ENCODE results near the gene CPA1. TPM values are rescaled to one million over a fixed set of nuclear protein-coding genes. Genes with fewer than 3 reads are reported as not detected.
A peak's percentile ranks its signal among the peaks of the same experiment; 100 is the strongest.

The CPA1 gene
- total and polyA plus RNA-seq, 2 of the 4 experiments (the other 2 are of a cell fraction), result not detected

DNA sequence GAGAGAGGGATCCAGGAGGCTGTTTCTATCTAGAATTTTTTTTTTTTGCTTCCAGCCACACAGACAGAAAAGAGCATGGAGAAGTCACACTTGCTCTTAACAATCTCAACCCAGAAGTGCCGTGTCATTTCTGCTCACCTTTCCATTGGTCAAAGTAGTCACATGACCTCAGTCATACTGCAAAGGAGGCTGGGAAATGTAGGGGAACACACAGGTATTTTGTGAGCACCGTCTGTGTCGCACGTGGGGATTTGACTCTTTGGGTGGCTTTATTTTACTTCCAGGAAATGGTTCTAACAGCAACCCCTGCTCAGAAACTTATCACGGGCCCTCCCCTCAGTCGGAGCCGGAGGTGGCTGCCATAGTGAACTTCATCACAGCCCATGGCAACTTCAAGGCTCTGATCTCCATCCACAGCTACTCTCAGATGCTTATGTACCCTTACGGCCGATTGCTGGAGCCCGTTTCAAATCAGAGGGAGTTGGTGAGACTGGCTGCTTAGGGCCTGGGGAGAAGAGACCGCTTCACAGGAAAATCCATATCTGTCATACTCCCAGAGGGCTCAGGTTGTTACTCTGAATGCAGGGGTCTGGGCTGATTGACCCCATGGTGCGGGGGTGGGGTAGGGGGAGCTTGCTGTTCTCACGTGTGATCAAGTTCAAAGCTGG, 13.1 kb upstream of the CPA1 start:
- intact Hi-C loops (cut with micrococcal nuclease) (no loop called here), dilution Hi-C loops (cut with HindIII; ENCODE audit: low sequenced_read_pairs, unreplicated experiment) (no loop called here), in situ Hi-C loops (cut with MboI; ENCODE audit: low sequenced_read_pairs) (no loop called here)
- no peaks in the 10 kb centered on the region for H3K27me3 ChIP-seq (ENCODE audit: control insufficient read depth, insufficient read depth, low read length)
- H3K36me3 ChIP-seq (ENCODE audit: control insufficient read depth, insufficient read depth, low read length), result no peaks in the 10 kb centered on the region
- peaks cover 57% of the 10 kb centered on the region for H3K9me1 ChIP-seq (ENCODE audit: insufficient read depth, low read length)
- H3K4me1 ChIP-seq (ENCODE audit: control insufficient read depth, insufficient read depth, low read length), result peaks cover 54% of the 10 kb centered on the region
- H4K91ac ChIP-seq (ENCODE audit: insufficient read depth, low read depth, low read length), result peak overlapping the region; percentile 95
- H3K23ac ChIP-seq (ENCODE audit: low read depth, low read length), result peak overlapping the region; percentile 70; the same call in 1 of the 2 replicates
- H2BK120ac ChIP-seq (ENCODE audit: low read depth, low read length), result peak overlapping the region; percentile 98
- TF ChIP-seq RCOR1 (IDR thresholded peaks at IDR 0.05; ENCODE audit: insufficient replicate concordance, low read length), result no peak
- no peak for TF ChIP-seq NFE2L2 (IDR thresholded peaks at IDR 0.05; ENCODE audit: low read depth, low read length)
- TF ChIP-seq, protein P1, sequence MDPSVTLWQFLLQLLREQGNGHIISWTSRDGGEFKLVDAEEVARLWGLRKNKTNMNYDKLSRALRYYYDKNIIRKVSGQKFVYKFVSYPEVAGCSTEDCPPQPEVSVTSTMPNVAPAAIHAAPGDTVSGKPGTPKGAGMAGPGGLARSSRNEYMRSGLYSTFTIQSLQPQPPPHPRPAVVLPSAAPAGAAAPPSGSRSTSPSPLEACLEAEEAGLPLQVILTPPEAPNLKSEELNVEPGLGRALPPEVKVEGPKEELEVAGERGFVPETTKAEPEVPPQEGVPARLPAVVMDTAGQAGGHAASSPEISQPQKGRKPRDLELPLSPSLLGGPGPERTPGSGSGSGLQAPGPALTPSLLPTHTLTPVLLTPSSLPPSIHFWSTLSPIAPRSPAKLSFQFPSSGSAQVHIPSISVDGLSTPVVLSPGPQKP (IDR thresholded peaks at IDR 0.05; ENCODE audit: borderline replicate concordance, low read depth, low read length), result no peak
- TF ChIP-seq BHLHE40 (IDR thresholded peaks at IDR 0.05; ENCODE audit: low read depth, low read length), result no peak
- TF ChIP-seq CEBPB (IDR thresholded peaks at IDR 0.05; ENCODE audit: low read depth, low read length), result no peak
- no peak for TF ChIP-seq MAZ (IDR thresholded peaks at IDR 0.05; ENCODE audit: borderline replicate concordance, low read depth, low read length)
- TF ChIP-seq POLR2A (IDR thresholded peaks at IDR 0.05; ENCODE audit: low read depth, low read length), result no peak
- TF ChIP-seq MXI1 (IDR thresholded peaks at IDR 0.05; ENCODE audit: borderline replicate concordance, low read depth, low read length), result no peak
- no peak for TF ChIP-seq FOS (IDR thresholded peaks at IDR 0.05; ENCODE audit: low read depth, low read length)
- TF ChIP-seq SMC3 (IDR thresholded peaks at IDR 0.05; ENCODE audit: low read depth, low read length), result no peak
- TF ChIP-seq, protein P2, sequence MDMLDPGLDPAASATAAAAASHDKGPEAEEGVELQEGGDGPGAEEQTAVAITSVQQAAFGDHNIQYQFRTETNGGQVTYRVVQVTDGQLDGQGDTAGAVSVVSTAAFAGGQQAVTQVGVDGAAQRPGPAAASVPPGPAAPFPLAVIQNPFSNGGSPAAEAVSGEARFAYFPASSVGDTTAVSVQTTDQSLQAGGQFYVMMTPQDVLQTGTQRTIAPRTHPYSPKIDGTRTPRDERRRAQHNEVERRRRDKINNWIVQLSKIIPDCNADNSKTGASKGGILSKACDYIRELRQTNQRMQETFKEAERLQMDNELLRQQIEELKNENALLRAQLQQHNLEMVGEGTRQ (IDR thresholded peaks at IDR 0.05; ENCODE audit: low read depth, low read length), result no peak; the same call in 1 of the 2 replicates
- POLR2A ChIA-PET (ENCODE audit: unreplicated experiment), result no interaction called here
- peak overlapping the region; percentile 100 for H2AK5ac ChIP-seq (ENCODE audit: low read depth, low read length)
- H2BK15ac ChIP-seq (ENCODE audit: low read depth, low read length), result peak overlapping the region; percentile 63
- BruUV-seq (replicated peaks), result no TSS peak
- peak overlapping the region; percentile 77; the same call in 1 of the 2 replicates for H3K56ac ChIP-seq (ENCODE audit: extremely low read depth, insufficient read depth, low read length)
- H3K4me2 ChIP-seq (ENCODE audit: low read depth, low read length), result no peak overlapping the region
- no peak for DNase-seq
- H3K79me1 ChIP-seq (ENCODE audit: low read depth in 1 of 2, low read length in 2 of 2), result peaks cover 0 to 19% of the 10 kb centered on the region in 2 experiments; a peak in 1 of 4 replicates
- peak overlapping the region; percentile 17; the same call in 1 of the 2 replicates for H3K27ac ChIP-seq (ENCODE audit: insufficient read depth, low read length)
- H2BK5ac ChIP-seq (ENCODE audit: low read depth, low read length, poor library complexity, severe bottlenecking), result peak overlapping the region; percentile 96
- peak overlapping the region; percentile 86; the same call in 1 of the 2 replicates for H3K18ac ChIP-seq (ENCODE audit: low read depth, low read length)
- H3K4me3 ChIP-seq (ENCODE audit: insufficient read depth, low read depth, low read length), result no peak overlapping the region
- peak overlapping the region; percentile 83 to 96 for H4K8ac ChIP-seq (ENCODE audit: low read depth in 2 of 2, low read length in 2 of 2)
- CTCF ChIA-PET, result no interaction called here
- peak overlapping the region; percentile 96 for H2BK20ac ChIP-seq (ENCODE audit: low read depth, low read length)
- no peaks in the 10 kb centered on the region for H4K20me1 ChIP-seq (ENCODE audit: insufficient read depth, low read length)
- H3K9ac ChIP-seq (ENCODE audit: low read depth, low read length), result no peak overlapping the region
- no peak overlapping the region for H2AFZ ChIP-seq (replicated peaks; ENCODE audit: low read length, poor library complexity)
- peak overlapping the region; percentile 76 for H2AK9ac ChIP-seq (replicated peaks; ENCODE audit: low read depth, low read length, poor library complexity)
- H3K14ac ChIP-seq (replicated peaks; ENCODE audit: low read depth, low read length), result peak overlapping the region; percentile 89
- no peak for ATAC-seq (ENCODE audit: low read depth)
- H3K4ac ChIP-seq (ENCODE audit: low read depth, low read length), result peak overlapping the region; percentile 99
- peak overlapping the region; percentile 71 for H4K5ac ChIP-seq (ENCODE audit: low read depth, low read length)
- WGBS, 2 experiments (ENCODE audit: extremely low coverage in 2 of 2, insufficient read length in 1 of 2), result 100% methylated on average over 3 of the region's 13 CpGs; no CpG with 5 or more reads in 1 of the 2 experiments
- no peaks in the 10 kb centered on the region for H3K9me3 ChIP-seq (ENCODE audit: control insufficient read depth, insufficient read depth, low read length)

Measured in IMR-90 (cell line).